ENCODE measurements around the gene SUZ12.
"Not testable (repeated sequence)": the region's sequence is repeated elsewhere in the genome, so short reads cannot be mapped to it uniquely, and the experiment has no call there.

SUZ12 gene

DNA sequence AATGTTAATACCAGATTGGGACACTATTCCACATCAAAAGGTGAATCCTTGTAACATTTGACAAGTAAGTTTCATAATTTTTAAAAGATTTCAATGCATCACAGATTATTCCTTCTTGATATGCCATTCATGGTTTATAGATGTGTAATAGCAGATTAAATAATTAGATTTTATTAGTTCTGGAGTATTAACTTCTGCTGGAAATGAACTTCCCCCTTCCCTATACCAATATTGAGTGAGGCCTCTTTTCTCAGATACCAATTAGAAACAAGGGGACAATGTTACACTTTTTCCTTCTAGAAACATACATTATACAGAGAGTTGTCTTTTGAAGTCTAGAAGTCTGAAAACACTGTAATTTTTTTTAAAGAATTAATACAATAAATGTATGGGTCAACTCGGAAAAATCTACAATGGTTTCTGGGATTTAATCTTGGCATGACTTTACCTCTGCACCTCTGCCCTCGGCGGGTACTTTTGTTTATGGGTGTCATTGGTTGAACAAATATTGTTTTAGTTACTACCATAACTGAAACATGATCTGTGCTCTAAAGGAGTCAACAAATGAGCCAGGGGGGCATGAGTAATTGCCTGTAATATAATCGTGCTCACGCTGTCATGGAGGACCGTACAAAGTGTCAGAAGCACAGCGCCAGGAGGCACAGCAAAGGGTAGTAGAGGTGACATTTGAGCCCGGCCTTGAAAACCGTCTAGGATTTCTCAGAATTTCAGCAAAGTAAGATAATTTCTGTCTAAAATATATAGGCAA lies 78.6 kb downstream of the SUZ12 start:
- no peak for DNase-seq (ENCODE audit: low read depth)
- H3K4me3 ChIP-seq (ENCODE audit: low read depth, low read length): no peak overlapping the region
- TF ChIP-seq, protein P1, sequence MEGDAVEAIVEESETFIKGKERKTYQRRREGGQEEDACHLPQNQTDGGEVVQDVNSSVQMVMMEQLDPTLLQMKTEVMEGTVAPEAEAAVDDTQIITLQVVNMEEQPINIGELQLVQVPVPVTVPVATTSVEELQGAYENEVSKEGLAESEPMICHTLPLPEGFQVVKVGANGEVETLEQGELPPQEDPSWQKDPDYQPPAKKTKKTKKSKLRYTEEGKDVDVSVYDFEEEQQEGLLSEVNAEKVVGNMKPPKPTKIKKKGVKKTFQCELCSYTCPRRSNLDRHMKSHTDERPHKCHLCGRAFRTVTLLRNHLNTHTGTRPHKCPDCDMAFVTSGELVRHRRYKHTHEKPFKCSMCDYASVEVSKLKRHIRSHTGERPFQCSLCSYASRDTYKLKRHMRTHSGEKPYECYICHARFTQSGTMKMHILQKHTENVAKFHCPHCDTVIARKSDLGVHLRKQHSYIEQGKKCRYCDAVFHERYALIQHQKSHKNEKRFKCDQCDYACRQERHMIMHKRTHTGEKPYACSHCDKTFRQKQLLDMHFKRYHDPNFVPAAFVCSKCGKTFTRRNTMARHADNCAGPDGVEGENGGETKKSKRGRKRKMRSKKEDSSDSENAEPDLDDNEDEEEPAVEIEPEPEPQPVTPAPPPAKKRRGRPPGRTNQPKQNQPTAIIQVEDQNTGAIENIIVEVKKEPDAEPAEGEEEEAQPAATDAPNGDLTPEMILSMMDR (IDR thresholded peaks at IDR 0.05; ENCODE audit: low read depth, low read length, missing control alignments): no peak
- in situ Hi-C loops (cut with HindIII; ENCODE audit: low sequenced_read_pairs): no loop called here

DNA sequence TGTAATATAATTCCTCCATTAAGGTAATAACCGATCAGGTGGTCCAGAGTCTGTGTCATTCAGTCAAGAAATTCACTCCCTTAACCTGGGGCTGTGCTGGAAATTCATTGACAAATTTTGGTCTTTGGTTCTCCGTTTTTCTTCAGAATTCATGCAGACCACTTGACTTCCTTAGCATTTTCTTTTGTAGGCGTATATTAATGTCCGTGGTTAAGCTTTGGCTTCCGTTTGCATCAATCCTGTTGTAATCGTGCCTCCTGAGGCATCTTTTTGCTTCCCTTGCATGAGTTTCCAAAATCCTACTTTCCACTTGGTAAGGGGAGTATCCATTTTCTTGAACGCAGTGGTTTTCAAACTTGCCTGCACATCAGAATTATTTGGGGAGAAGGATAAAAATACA lies 79.4 kb downstream of the SUZ12 start:
- DNase-seq (ENCODE audit: low read depth): no peak
- in situ Hi-C loops (cut with HindIII; ENCODE audit: low sequenced_read_pairs): no loop called here
- TF ChIP-seq, protein P1 (IDR thresholded peaks at IDR 0.05; ENCODE audit: low read depth, low read length, missing control alignments): no peak
- no peak overlapping the region for H3K4me3 ChIP-seq (ENCODE audit: low read depth, low read length)

DNA sequence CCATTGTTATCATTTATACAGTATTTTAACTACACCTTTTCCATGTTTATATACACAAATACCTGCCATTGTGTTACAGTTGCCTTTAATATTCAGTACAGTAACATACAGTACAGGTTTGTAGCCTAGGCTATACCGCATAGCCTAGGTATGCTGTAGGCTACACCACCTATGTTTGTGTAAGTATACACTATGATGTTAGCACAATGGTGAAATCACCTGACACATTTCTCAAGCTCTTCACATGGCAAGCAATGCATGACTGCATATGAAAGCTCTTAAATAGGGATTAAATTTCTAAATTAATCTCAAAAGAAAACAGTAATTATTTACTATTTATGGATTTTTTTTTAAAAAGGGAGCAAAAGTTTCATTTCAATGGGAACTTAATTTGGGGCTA lies 82.4 kb downstream of the SUZ12 start:
- H3K4me3 ChIP-seq (ENCODE audit: low read depth, low read length): no peak overlapping the region
- in situ Hi-C loops (cut with HindIII; ENCODE audit: low sequenced_read_pairs): no loop called here
- TF ChIP-seq, protein P1 (IDR thresholded peaks at IDR 0.05; ENCODE audit: low read depth, low read length, missing control alignments): no peak
- no peak for DNase-seq (ENCODE audit: low read depth)

DNA sequence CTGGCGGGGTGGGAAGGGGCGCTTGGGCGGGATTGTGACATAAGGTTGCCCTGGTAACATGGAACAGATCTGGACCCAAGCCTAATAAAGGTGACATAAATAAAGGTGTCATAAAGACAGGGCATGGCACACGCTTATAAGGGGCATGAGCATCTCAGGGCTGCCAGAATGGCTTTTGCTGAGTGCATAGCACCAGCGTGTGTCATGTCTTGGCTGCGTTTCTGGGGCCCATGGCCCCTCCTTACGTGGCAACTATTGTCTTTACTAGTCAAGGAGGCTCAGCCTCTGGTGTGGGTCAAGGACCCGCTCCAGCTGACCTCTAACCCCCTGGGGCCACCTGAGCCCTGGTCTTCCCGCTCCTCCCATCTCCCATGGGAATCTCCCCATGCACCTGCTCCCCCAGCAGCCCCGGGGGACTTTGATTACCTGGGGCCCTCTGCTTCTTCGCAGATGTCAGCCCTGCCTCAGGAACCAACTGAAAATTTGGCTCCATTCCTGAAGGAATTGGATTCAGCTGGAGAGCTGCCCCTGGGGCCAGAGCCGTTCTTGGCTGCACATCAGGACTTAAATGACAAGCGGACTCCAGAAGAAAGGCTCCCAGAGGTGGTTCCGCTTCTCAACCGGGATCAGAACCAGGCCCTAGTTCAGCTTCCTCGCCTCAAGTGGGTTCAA lies 84.3 kb downstream of the SUZ12 start:
- in situ Hi-C loops (cut with HindIII; ENCODE audit: low sequenced_read_pairs): no loop called here
- no peak overlapping the region for H3K4me3 ChIP-seq (ENCODE audit: low read depth, low read length)
- TF ChIP-seq, protein P1 (IDR thresholded peaks at IDR 0.05; ENCODE audit: low read depth, low read length, missing control alignments): no peak
- no peak for DNase-seq (ENCODE audit: low read depth)

DNA sequence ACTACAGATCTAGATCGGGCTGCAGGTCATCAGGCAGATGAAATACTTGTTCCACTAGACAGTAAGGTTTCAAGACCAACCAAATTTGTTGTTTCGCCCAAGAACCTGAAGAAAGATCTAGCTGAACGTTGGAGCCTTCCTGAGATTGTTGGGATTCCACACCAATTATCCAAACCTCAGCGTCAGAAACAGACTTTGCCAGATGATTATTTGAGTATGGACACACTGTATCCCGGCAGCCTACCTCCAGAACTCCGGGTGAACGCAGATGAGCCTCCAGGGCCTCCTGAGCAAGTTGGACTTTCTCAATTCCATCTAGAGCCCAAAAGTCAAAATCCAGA lies 84.8 kb downstream of the SUZ12 start:
- no peak for DNase-seq (ENCODE audit: low read depth)
- TF ChIP-seq, protein P1 (IDR thresholded peaks at IDR 0.05; ENCODE audit: low read depth, low read length, missing control alignments): no peak
- in situ Hi-C loops (cut with HindIII; ENCODE audit: low sequenced_read_pairs): no loop called here
- H3K4me3 ChIP-seq (ENCODE audit: low read depth, low read length): no peak overlapping the region

DNA sequence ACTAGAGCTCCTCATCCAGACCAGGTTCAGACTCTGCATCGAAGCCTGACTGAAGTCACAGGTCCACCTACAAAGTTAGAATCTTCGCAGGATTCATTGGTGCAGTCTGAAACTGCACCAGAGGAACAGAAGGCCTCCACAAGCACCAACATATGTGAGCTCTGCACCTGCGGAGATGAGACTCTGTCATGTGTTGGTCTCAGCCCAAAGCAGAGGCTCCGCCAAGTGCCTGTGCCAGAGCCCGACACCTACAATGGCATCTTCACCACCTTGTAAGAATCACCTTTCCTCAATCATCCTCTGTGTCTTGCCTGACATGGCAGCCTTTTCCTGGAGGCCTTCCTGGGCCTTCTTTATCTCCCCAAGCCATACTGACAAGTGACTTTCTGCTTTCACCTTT lies 85.7 kb downstream of the SUZ12 start:
- in situ Hi-C loops (cut with HindIII; ENCODE audit: low sequenced_read_pairs); H3K4me3 ChIP-seq (ENCODE audit: low read depth, low read length); DNase-seq (ENCODE audit: low read depth): not testable (repeated sequence)

DNA sequence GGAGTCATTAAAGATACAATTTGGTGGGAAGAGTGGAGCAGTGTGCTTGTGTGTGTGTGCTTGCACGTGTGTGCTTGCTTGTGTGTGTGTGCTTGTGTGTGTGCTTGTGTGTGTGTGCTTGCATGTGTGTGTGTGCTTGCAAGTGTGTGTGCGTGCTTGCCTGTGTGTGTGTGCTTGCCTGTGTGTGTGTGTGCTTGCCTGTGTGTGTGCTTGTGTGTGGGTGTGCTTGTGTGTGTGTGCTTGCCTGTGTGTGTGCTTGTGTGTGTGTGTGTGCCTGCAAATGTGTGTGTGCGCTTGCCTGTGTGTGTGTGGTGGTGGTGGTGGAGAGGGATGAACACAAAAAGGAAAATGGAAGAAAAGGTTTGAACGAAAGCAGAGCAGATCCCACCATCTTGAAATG lies 90.5 kb downstream of the SUZ12 start:
- in situ Hi-C loops (cut with HindIII; ENCODE audit: low sequenced_read_pairs); DNase-seq (ENCODE audit: low read depth); H3K4me3 ChIP-seq (ENCODE audit: low read depth, low read length): not testable (repeated sequence)

Measured in astrocyte of the cerebellum (primary cell).